PC-3 (cell line): ENCODE measurements around the gene AGBL3. TPM values are rescaled to one million over a fixed set of nuclear protein-coding genes. Genes with fewer than 3 reads are reported as not detected.

Source experiments
- ATAC-seq: fragments of 200-7000 bp; cut with Tn5 transposase; 2 replicates; pipeline ENCODE4 v1.9.1; 2020; ENCODE audit warnings: mild to moderate bottlenecking, moderate library complexity
- BruUV-seq: library from RNA; stranded (reverse); fragments of 400-500 nt; replicated peaks from 2 replicates; lab custom pipeline; 2021; lab: Mats Ljungman, UMichigan
- CTCF ChIA-PET: fragments of 300-600 bp; sonication (Branson Sonifier 250); formaldehyde crosslinking; loops from one replicate; lab custom pipeline; 2022; ENCODE audit warnings: antibody characterized with exemption; lab: Charles Lee
- POLR2A ChIA-PET: fragments of 300-600 bp; sonication (Branson Sonifier 250); formaldehyde crosslinking; loops from one replicate; lab custom pipeline; 2022; ENCODE audit warnings: antibody characterized with exemption; ENCODE audit not compliant: unreplicated experiment; lab: Charles Lee
- DNase-seq: peaks from one replicate; pipeline ENCODE4 v3.0.0-alpha.2; 2015
- H2AFZ ChIP-seq: fragments of 300-600 bp; sonication (generic); 2 replicates; pipeline ENCODE4 v1.6.0; 2016; ENCODE audit warnings: antibody characterized with exemption, low read length
- H3F3A ChIP-seq: fragments of 300-600 bp; sonication (generic); one replicate; pipeline ENCODE4 v1.6.0; 2017; ENCODE audit warnings: antibody characterized with exemption, low read length, control low read depth, mild to moderate bottlenecking; ENCODE audit not compliant: unreplicated experiment
- H3K27ac ChIP-seq: fragments of 300-600 bp; sonication (generic); 2 replicates; pipeline ENCODE4 v1.5.1; 2016; ENCODE audit warnings: mild to moderate bottlenecking, low read length
- H3K27me3 ChIP-seq: fragments of 300-600 bp; sonication (generic); 2 replicates; pipeline ENCODE4 v1.6.1; 2016; ENCODE audit warnings: low read length, mixed read lengths
- H3K36me3 ChIP-seq: fragments of 300-600 bp; sonication (generic); 2 replicates; pipeline ENCODE4 v1.6.1; 2016; ENCODE audit warnings: low read depth, mixed run types, low read length, mixed read lengths
- H3K4me1 ChIP-seq: fragments of 300-600 bp; sonication (generic); 2 replicates; pipeline ENCODE4 v1.5.1; 2016; ENCODE audit warnings: low read length; ENCODE audit not compliant: insufficient read depth
- H3K4me2 ChIP-seq: fragments of 300-600 bp; sonication (generic); 2 replicates; pipeline ENCODE4 v1.6.0; 2016; ENCODE audit warnings: low read length
- H3K4me3 ChIP-seq: fragments of 300-600 bp; sonication (generic); 2 replicates; pipeline ENCODE4 v1.5.1; 2016; ENCODE audit warnings: mild to moderate bottlenecking, low read length, mixed read lengths
- H3K79me2 ChIP-seq: fragments of 300-600 bp; sonication (generic); 2 replicates; pipeline ENCODE4 v1.6.1; 2017; ENCODE audit warnings: low read length, mixed read lengths
- H3K9ac ChIP-seq: fragments of 300-600 bp; sonication (generic); 2 replicates; pipeline ENCODE4 v1.6.0; 2016; ENCODE audit warnings: mild to moderate bottlenecking, low read length
- H3K9me2 ChIP-seq: fragments of 300-600 bp; sonication (generic); replicated peaks from 2 replicates; pipeline ENCODE4 v1.6.1; 2016; ENCODE audit warnings: mixed run types, low read length, mixed read lengths
- H3K9me3 ChIP-seq: fragments of 300-600 bp; sonication (generic); 2 replicates; pipeline ENCODE4 v1.6.1; 2016; ENCODE audit warnings: low read length, mixed read lengths
- H4K20me1 ChIP-seq: fragments of 300-600 bp; sonication (generic); 2 replicates; pipeline ENCODE4 v1.6.1; 2016; ENCODE audit warnings: low read length, mixed read lengths
- CTCF ChIP-seq: fragments of 300-600 bp; sonication (generic); conservative IDR thresholded peaks from 2 replicates; pipeline ENCODE4 v1.5.1; 2017; ENCODE audit warnings: antibody characterized with exemption, low read depth, mild to moderate bottlenecking, low read length
- EZH2 ChIP-seq: fragments of 300-600 bp; sonication (generic); IDR thresholded peaks from one replicate; pipeline ENCODE4 v1.6.1; 2017; ENCODE audit warnings: antibody characterized with exemption, mild to moderate bottlenecking, low read length; ENCODE audit not compliant: unreplicated experiment
- EZH2phosphoT487 ChIP-seq: fragments of 300-600 bp; sonication (generic); IDR thresholded peaks from 2 replicates; pipeline ENCODE4 v1.6.1; 2018; ENCODE audit warnings: mild to moderate bottlenecking, antibody characterized with exemption, low read length, borderline replicate concordance
- intact Hi-C: fragments of 100-400 bp; cut with micrococcal nuclease; formaldehyde crosslinking; loops from 2 replicates; pipeline ENCODE4 v1.9.0; 2023
- total RNA-seq: library from RNA; depleted of rRNA; stranded (reverse); fragments of >200 nt; gene quantifications from 2 replicates; pipeline ENCODE4 v1.2.3, GENCODE V29; 2014

The AGBL3 gene
- total RNA-seq, 1 experiment from 2014 or later, result 2.5 TPM

GRCh38 chr7:135083005-135083404 lies 96.7 kb downstream of the AGBL3 start:
- Histone ChIP-seq H2AFZ (no peak overlapping the region), H4K20me1 (no peaks in the 10 kb centered on the region), H3F3A (no peaks in the 10 kb centered on the region), H3K4me1 (no peaks in the 10 kb centered on the region), H3K9me3 (no peaks in the 10 kb centered on the region), H3K27me3 (peaks cover 15% of the 10 kb centered on the region), H3K4me2 (no peak overlapping the region), H3K36me3 (no peaks in the 10 kb centered on the region), H3K79me2 (no peaks in the 10 kb centered on the region), H3K9me2 (no peaks in the 10 kb centered on the region), H3K9ac (no peak overlapping the region), H3K4me3 (no peak overlapping the region), H3K27ac (no peak overlapping the region)
- no TSS peak for BruUV-seq
- no peak for ATAC-seq
- CTCF ChIA-PET, result no interaction called here
- no peak for DNase-seq
- intact Hi-C loops, result no loop called here
- TF ChIP-seq EZH2 (no peak), EZH2phosphoT487 (no peak), CTCF (no peak)
- POLR2A ChIA-PET, result no interaction called here

- intact Hi-C loops, result no loop called here
Observed at GRCh38 chr7:135088566-135088965, 102.3 kb downstream of the AGBL3 start.

More at GRCh38 chr7:135088566-135088965, 102.3 kb downstream of the AGBL3 start:
- no peaks in the 10 kb centered on the region for H3K4me1 ChIP-seq
- H3K27ac ChIP-seq, result no peak overlapping the region
- no TSS peak for BruUV-seq
- no peak overlapping the region for H3K4me2 ChIP-seq
- H3K4me3 ChIP-seq, result no peak overlapping the region
- H3K79me2 ChIP-seq, result no peaks in the 10 kb centered on the region
- TF ChIP-seq EZH2, result no peak
- no peak for TF ChIP-seq CTCF
- TF ChIP-seq EZH2phosphoT487, result no peak
- H3K36me3 ChIP-seq, result no peaks in the 10 kb centered on the region
- H3F3A ChIP-seq, result no peaks in the 10 kb centered on the region
- ChIA-PET CTCF (no interaction called here), POLR2A (no interaction called here)
- H2AFZ ChIP-seq, result no peak overlapping the region
- DNase-seq, result no peak
- H3K9me2 ChIP-seq, result no peaks in the 10 kb centered on the region
- H4K20me1 ChIP-seq, result no peaks in the 10 kb centered on the region
- H3K9me3 ChIP-seq, result no peaks in the 10 kb centered on the region; the same call in 1 of the 2 replicates
- H3K27me3 ChIP-seq, result no peaks in the 10 kb centered on the region
- H3K9ac ChIP-seq, result no peak overlapping the region
- no peak for ATAC-seq
